Parathyroid adenoma (tissue), 2 donors: ENCODE results near the gene COQ5.

Experiments
- H2AFZ ChIP-seq: fragments of 300-600 bp; sonication (generic); one replicate; pipeline ENCODE4 v1.7.0; 2017; ENCODE audit warnings: antibody characterized with exemption, mild to moderate bottlenecking
- H3K27ac ChIP-seq: fragments of 300-600 bp; sonication (generic); one replicate; pipeline ENCODE4 v1.7.0; 2017
- H3K27me3 ChIP-seq: fragments of 300-600 bp; sonication (generic); one replicate; pipeline ENCODE4 v1.7.0; 2017; ENCODE audit warnings: low read length; ENCODE audit not compliant: control insufficient read depth, insufficient read depth
- H3K36me3 ChIP-seq: fragments of 300-600 bp; sonication (generic); one replicate; pipeline ENCODE4 v1.7.0; 2017; ENCODE audit warnings: low read length; ENCODE audit not compliant: control insufficient read depth, insufficient read depth
- H3K4me1 ChIP-seq: fragments of 300-600 bp; sonication (generic); one replicate; pipeline ENCODE4 v1.7.0; 2017; ENCODE audit warnings: control low read depth
- H3K4me2 ChIP-seq: fragments of 300-600 bp; sonication (generic); one replicate; pipeline ENCODE4 v1.7.0; 2017; ENCODE audit warnings: low read length
- H3K4me3 ChIP-seq: fragments of 300-600 bp; sonication (generic); one replicate; pipeline ENCODE4 v1.7.0; 2017; ENCODE audit warnings: low read depth, low read length
- H3K79me2 ChIP-seq: fragments of 300-600 bp; sonication (generic); one replicate; pipeline ENCODE4 v1.7.0; 2017; ENCODE audit warnings: control low read depth
- H3K9ac ChIP-seq: fragments of 300-600 bp; sonication (generic); one replicate; pipeline ENCODE4 v1.7.0; 2017; ENCODE audit warnings: mild to moderate bottlenecking
- H3K9me3 ChIP-seq: fragments of 300-600 bp; sonication (generic); one replicate; pipeline ENCODE4 v1.7.0; 2017; ENCODE audit warnings: low read length; ENCODE audit not compliant: control insufficient read depth
- TF ChIP-seq, protein P1 (sequence below): fragments of 300-600 bp; sonication (generic); IDR thresholded peaks from one replicate; pipeline ENCODE4 v1.7.0; 2017; ENCODE audit warnings: antibody characterized with exemption, mild to moderate bottlenecking
- donor health status: primary hyperparathyroidism.

Gene COQ5

DNA sequence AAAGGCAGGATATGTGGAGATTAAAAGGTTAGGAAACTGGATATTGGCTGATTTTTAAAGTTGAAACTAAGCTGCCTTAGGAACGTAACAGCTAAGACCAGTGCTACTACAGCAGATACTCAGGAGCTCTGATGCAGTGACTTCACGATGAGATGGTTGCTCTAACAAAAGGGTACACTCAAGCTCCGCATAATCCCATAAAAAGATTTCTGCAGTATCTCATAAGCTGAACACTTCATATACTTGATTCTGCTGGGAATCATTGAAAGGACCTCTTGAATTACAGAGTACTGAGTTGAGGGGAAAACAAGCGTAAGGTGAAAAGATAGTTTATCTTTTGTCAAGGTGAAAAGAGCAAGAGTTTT lies 8.9 kb upstream of the COQ5 start:
- Histone ChIP-seq H3K4me1 (peaks cover 41% of the 10 kb centered on the region), H3K4me2 (peak overlapping the region; percentile 98), H3K27ac (peak overlapping the region; percentile 67), H3K27me3 (no peaks in the 10 kb centered on the region), H2AFZ (no peak overlapping the region), H3K4me3 (peak overlapping the region; percentile 7), H3K9me3 (no peaks in the 10 kb centered on the region), H3K79me2 (peaks cover 68% of the 10 kb centered on the region), H3K36me3 (no peaks in the 10 kb centered on the region), H3K9ac (no peak overlapping the region)
- TF ChIP-seq, protein P1, sequence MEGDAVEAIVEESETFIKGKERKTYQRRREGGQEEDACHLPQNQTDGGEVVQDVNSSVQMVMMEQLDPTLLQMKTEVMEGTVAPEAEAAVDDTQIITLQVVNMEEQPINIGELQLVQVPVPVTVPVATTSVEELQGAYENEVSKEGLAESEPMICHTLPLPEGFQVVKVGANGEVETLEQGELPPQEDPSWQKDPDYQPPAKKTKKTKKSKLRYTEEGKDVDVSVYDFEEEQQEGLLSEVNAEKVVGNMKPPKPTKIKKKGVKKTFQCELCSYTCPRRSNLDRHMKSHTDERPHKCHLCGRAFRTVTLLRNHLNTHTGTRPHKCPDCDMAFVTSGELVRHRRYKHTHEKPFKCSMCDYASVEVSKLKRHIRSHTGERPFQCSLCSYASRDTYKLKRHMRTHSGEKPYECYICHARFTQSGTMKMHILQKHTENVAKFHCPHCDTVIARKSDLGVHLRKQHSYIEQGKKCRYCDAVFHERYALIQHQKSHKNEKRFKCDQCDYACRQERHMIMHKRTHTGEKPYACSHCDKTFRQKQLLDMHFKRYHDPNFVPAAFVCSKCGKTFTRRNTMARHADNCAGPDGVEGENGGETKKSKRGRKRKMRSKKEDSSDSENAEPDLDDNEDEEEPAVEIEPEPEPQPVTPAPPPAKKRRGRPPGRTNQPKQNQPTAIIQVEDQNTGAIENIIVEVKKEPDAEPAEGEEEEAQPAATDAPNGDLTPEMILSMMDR = no peak

DNA sequence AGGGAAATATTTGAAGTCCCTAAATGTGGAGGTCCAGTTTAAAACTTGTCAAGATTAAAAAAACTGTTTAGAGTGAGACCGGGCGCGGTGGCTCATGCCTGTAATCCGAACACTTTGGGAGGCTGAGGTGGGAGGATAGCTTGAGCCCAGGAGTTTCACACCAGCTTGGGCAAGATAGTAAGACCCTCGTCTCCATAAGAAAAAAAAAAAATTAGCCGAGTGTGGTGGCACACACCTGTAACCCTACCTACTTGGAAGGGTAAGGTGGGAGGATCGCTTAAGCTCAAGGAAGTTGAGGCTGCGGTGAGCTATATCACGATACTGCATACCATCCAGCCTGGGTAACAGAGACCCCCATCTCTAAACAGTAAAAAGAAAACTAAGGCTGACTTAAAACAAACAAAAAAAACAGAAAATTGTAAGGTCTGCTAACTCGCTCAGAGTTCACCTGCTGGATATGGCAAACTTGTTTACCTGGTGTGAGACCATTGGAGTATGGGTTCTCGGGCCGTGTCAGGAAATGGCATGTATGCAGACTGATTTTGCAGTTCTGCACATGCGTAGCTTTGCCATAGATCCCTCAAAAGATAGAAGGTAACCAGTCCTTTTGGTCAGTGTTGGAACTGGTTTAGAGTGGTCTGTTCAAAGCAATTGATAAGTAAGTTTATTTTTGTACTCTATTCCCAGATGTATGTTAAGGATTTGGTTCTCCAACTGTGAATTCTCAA lies 7.3 kb upstream of the COQ5 start:
- Histone ChIP-seq H3K9ac (no peak overlapping the region), H3K27me3 (no peaks in the 10 kb centered on the region), H3K4me3 (peak overlapping the region; percentile 96), H3K4me2 (peak overlapping the region; percentile 98), H3K27ac (no peak overlapping the region), H3K9me3 (no peaks in the 10 kb centered on the region), H3K4me1 (peaks cover 41% of the 10 kb centered on the region), H3K79me2 (peaks cover 52% of the 10 kb centered on the region), H3K36me3 (no peaks in the 10 kb centered on the region), H2AFZ (no peak overlapping the region)
- TF ChIP-seq, protein P1 = no peak

DNA sequence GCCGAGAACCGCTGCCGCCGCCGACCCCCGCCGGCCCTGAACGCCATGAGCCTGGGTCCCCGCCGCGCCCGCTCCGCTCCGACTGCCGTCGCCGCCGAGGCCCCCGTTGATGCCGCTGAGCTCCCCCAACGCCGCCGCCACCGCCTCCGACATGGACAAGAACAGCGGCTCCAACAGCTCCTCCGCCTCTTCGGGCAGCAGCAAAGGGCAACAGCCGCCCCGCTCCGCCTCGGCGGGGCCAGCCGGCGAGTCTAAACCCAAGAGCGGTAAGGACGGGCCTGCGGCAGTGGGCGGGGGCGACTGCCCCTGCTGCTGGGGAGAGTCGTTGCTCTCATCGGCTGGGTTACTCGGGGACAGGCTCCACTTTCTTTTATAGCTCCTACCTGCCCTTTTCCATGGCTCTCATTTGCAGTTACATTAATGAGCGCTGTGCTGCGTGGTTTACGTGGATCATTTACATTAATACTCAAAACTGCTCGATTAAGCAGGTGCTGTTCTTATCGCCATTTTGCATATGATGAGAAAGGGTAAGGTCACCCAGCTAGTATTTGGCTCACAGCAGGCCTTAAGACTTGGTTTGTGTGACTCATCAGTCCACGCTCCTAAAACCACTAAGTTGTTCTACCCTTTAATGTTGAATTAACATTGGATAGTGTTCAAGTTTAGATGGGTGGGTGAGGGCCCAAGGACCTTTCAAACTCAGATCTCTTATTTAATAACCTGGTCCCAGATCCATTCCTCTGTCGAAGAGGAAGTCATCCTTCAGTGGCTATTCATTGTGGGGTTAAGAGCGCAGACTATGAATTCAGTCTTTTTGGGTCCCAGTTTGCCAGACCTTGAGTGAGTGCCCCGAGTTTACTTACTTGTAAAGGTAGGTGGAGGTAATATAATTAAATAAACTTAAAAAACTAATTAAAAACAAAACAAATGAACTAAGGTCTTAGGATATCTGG lies 6.0 kb upstream of the COQ5 start:
- Histone ChIP-seq H3K4me3 (peak overlapping the region; percentile 96), H3K27ac (peak overlapping the region; percentile 76), H3K9ac (peak overlapping the region; percentile 93), H2AFZ (peak overlapping the region; percentile 61), H3K27me3 (no peaks in the 10 kb centered on the region), H3K4me2 (peak overlapping the region; percentile 98), H3K9me3 (no peaks in the 10 kb centered on the region), H3K4me1 (peaks cover 38% of the 10 kb centered on the region), H3K36me3 (no peaks in the 10 kb centered on the region), H3K79me2 (peaks cover 45% of the 10 kb centered on the region)
- TF ChIP-seq, protein P1 = no peak

DNA sequence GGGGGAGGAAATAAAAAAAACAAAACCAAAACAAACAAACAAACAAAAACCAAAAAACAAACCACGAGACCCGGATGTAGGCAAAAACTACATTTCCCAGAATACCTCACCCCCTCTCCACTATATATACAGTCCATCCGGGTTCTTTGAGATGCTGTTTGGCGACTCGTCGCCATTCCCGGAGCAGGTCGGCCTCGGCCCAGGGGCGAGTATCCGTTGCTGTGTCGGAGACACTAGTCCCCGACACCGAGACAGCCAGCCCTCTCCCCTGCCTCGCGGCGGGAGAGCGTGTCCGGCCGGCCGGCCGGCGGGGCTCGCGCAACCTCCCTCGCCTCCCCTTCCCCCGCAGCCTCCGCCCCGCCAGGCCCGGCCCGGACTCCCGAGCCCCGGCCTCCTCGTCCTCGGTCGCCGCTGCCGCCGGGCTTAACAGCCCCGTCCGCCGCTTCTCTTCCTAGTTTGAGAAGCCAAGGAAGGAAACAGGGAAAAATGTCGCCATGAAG lies 5.3 kb upstream of the COQ5 start, which contains the start of gene RNF10:
TSS of gene RNF10 (plus strand) at position 154 of the 500 bp plus-strand sequence. CDS start 456 bp downstream, outside the sequence.
- H3K4me1 ChIP-seq = peaks cover 35% of the 10 kb centered on the region
- H3K4me3 ChIP-seq = peak within 1 kb of the TSS; percentile 96
- no peaks in the 10 kb centered on the region for H3K9me3 ChIP-seq
- no peaks in the 10 kb centered on the region for H3K27me3 ChIP-seq
- peak within 1 kb of the TSS; percentile 93 for H3K9ac ChIP-seq
- TF ChIP-seq, protein P1 = no peak
- H2AFZ ChIP-seq = peak within 1 kb of the TSS; percentile 61
- H3K36me3 ChIP-seq = no peaks in the 10 kb centered on the region
- H3K27ac ChIP-seq = peak within 1 kb of the TSS; percentile 76
- H3K4me2 ChIP-seq = peak within 1 kb of the TSS; percentile 98
- H3K79me2 ChIP-seq = peaks cover 40% of the 10 kb centered on the region
